Right ventricle myocardium inferior (tissue), 1 donor: ENCODE measurements around the gene RAD54L2. TPM values are rescaled to one million over a fixed set of nuclear protein-coding genes. Genes with fewer than 3 reads are reported as not detected.
"Not testable (repeated sequence)": the region's sequence is repeated elsewhere in the genome, so short reads cannot be mapped to it uniquely, and the experiment has no call there.

ENCODE experiments used
- ATAC-seq: fragments of 200-7000 bp; cut with Tn5 transposase; one replicate; pipeline ENCODE4 v1.9.1; 2020; ENCODE audit warnings: mild to moderate bottlenecking, moderate library complexity
- DNase-seq: peaks from one replicate; pipeline ENCODE4 v3.0.0; 2021; ENCODE audit errors: missing footprints
- intact Hi-C: fragments of 100-400 bp; cut with DNase I; formaldehyde crosslinking; loops from one replicate; pipeline ENCODE4 v1.11.0; 2022
- total RNA-seq: library from RNA; stranded (reverse); fragmentation: NEBNext Ultra II Directional; extraction: Animal tissue kit (Norgen Biotek cat#: 25700); gene quantifications from one replicate; pipeline ENCODE4 v1.2.1, GENCODE V29; 2021
- donor health status: DM: no; HTN: yes; CAD: no; lungs with severe emphysema.

Gene RAD54L2
- total RNA-seq, 1 donor from 2014 or later, result 10.3 TPM

DNA sequence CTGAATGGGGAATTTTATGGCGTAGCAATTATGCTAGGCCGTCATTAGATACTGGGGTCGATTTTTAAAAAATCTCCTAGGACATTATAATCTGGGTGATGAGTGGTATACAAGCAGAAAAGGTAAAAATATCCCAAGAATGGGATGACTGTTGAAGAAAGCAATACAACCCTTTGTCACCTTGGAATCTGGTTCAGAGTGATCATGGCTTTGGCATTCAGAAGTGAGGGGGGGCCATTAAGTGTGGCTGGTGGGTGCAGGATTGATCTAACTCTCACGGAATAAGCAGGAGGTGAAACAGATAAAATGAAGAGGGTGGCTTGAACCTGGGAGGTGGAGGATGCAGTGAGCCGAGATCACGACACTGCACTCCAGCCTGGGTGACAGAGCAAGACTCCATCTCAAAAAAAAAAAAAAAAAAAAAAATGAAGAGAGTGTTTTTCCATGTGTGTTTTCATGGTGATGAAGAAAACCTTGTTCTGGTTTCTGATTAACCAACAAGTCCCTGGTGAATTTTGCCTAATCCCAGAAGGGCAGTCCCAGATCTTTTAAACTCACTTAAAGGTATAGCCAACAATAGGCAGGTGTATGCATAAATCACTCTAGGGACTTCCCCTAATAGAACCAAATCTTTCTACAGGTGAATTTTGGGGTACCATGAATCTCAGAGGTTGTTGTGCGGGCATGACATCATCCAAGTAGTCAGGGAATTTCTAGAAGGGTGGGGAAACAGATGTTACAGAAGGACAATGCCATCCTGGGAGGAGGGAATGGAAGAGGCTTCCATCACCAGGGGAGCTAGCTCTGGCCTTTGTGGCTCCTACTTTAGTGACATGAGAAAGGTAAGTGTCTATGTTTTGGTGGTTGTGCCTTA lies 3.1 kb upstream of the RAD54L2 start:
- DNase-seq, result no peak
- intact Hi-C loops, result no loop called here
- ATAC-seq, result no peak

DNA sequence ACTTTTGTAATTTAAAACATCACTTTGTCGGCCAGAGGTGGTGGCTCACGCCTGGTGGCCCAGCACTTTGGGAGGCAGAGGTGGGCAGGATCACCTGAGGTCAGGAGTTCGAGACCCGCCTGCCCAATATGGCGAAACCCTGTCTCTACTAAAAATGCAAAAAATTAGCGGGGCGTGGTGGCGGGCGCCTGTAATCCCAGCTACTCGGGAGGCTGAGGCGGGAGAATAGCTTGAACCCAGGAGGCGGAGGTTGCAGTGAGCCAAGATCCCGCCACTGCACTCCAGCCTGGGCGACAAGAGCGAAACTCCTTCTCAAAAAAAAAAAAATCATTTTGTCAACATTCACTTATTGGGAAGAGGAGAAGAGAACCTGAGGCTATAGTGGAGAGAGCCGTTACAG lies 888 bp upstream of the RAD54L2 start:
- intact Hi-C loops, DNase-seq, ATAC-seq: not testable (repeated sequence)

DNA sequence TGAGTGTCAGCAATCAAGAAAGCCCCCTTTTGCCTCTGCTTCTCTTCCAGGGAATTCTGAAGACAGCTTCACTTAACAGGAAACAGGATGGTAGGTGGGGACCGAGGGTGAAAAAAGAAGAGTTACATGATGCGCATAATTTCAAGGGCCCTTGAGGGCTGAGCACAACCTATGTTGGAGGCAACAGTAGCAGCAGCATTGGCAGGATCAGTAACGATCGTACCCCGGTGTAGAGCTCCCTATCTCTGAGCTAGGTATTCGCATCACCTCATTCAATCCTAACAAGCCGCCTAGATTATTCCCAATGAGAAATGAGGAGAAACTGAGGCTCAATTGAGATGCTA lies 432 bp upstream of the RAD54L2 start:
- DNase-seq, result no peak
- ATAC-seq, result peak; percentile 22
- intact Hi-C loops, result no loop called here

DNA sequence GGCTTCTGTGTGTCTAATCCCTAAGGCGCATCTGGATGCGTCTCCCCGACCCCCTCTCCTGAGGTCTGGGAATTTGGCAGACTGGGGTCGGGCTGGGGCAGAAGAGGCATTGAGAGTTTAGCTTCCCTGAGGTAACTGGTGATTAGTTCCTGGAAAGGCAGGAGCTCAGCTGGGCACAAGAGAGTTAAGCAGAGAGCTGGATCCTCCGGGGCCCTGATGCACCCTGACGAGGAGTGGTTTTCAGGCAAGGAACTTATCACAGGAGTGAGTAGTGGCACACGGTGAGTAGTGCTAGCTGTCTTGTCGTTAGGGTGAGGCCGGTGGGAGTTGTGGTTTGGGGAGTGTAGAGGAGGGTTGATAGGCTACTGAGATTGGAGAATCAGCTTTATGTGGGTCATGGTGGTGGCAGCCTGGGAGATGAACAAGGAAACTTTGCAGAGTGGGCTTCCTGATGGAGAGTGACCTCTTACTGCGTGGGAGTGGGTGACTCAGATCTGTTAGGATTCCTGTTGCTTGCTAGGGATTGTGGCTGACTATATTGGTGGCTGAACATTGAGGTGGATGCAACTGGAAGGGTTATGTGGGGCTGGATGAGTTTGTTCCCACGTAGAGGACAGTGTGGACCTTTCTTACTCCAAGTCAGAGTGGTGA lies 897 bp downstream of the RAD54L2 start:
- no peak for DNase-seq
- peak; percentile 23 for ATAC-seq
- intact Hi-C loops, result no loop called here

DNA sequence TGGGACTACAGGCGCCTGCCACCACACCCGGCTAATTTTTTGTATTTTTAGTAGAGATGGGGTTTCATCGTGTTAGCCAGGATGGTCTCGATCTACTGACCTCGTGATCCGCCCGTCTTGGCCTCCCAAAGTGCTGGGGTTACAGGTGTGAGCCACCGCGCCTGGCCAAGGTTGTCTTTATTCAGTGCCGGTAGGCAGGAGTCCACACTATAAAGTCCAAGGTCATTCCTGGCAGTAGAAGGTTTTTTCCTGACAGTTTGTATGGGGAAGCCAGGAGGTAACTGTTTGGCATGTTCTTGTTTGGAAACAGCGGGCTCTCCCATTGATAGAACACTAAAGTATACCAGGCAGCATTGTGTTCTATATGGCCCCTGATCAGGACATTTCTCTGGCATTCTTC lies 4.1 kb downstream of the RAD54L2 start:
- DNase-seq, intact Hi-C loops, ATAC-seq: not testable (repeated sequence)

DNA sequence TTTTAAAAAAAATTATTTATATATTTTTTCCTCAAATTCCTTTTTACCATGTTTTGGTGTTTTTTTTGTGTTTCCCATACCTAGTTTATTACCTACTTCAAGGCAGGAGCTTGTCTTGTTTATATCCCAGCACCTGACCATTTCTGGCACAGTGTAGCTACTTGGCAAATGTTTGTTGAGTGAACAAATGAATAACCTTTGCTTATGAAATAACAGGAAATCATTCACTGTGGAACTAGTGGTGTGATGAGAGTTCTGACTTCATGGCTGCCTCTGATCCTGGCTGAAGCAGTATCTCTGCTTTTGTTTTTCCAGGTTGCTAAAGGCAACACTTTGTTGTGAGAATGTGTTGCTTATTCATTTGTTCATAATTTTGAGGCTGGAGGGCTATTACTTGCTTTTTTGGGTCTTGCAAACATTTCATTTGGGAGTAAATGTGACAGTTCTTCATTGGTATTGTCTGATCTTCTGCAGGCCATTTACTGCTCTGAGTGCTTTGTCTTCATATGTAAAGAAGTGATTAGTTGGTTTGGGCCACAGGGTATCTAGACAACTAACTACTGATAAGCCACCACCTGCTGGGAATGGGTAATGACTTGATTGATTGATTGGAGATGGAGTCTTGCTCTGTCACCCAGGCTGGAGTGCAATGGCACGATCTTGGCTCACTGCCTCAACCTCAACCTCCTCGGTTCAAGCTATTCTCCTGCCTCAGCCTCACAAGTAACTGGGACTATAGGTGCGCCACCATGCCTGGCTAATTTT lies 5.7 kb downstream of the RAD54L2 start:
- ATAC-seq (no peak), DNase-seq (no peak)
- intact Hi-C loops, result no loop called here

DNA sequence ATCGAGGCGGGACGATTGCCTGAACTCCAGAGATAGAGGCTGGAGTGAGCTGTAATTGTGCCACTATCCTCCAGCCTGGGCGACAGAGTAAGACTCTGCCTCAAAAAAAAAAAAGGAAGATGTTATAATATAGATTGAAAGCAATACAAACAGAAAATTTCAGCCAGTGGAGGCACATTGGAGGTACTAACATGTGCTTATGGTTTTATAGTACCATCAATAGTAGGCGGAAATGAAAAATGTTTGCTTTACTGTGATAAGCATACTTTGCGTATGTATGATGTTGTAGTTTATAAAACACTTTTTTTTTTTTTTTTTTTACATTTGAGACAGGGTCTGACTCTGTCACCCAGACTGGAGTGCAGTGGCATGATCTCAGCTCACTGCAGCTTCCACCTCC lies 8.8 kb downstream of the RAD54L2 start:
- no peak for DNase-seq
- intact Hi-C loops, result no loop called here
- ATAC-seq, result no peak

DNA sequence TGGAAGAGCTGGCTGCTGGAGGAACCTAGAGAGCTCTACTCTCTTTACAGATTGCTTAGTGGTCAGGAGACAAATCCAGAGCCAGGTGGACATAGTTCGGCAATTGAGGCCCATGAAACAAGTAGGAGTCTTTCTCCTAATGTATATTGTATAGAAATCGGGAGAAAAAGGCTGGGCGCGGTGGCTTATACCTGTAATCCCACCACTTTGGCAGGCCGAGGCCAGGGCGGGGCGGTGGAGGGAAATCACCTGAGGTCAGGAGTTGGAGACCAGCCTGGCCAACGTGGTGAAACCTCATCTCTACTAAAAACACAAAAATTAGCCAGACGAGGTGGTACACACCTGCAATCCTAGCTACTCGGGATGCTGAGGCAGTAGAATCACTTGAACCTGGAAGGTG lies 10.8 kb downstream of the RAD54L2 start:
- ATAC-seq, result no peak
- intact Hi-C loops, result no loop called here
- no peak for DNase-seq

DNA sequence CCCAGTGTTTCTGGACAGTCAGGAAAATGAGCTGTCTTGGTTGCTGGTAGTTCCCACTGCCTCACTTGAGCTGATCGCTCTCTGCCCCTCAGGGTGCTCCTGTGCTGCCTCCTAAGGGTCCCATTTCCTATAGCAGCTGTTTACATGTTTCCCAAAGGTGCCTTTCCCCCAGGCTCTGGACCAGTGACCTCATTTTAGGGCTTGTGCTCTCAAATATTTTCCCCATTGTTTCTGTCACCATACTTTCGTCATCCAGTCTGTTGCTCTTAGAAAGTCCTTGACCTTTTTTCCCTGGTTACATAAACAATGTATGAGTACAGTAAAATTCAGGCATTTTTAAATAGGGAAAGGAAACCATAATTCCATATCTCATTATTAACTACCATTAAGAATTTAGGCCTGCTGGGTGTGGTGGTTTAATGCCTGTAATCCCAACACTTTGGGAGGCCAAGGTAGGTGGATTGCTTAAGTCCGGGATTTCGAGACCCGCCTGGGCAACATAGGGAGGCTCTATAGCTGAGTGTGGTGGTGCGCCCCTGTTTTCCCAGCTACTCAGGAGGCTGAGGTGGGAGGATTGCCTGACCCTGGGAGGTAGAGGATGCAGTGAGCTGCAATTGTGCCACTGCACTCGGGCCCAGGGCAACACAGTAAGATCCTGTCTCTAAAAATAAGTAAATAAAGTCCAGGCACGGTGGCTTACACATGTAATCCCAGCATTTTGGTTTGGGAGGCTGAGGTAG lies 11.7 kb downstream of the RAD54L2 start:
- ATAC-seq, result no peak
- intact Hi-C loops, result no loop called here
- no peak for DNase-seq

DNA sequence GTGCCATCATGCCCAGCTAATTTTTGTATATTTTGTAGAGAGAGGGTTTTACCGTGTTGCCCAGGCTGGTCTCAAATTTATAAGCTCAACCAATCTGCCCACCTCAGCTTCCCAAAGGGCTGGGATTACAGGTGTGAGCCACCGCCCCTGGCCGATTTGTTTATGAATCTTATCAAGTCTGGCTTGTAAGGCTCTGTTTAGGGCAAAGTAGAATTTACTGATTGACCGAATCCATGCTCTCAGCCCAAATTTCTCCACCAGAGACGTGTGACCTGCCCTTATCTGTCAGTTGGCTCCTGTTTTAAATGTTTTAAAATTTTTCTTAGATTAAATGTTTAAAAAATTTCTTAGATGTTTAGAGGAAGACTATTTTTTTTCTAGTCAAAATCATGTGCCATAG lies 19.5 kb downstream of the RAD54L2 start:
- no peak for DNase-seq
- intact Hi-C loops, result no loop called here
- ATAC-seq, result no peak

DNA sequence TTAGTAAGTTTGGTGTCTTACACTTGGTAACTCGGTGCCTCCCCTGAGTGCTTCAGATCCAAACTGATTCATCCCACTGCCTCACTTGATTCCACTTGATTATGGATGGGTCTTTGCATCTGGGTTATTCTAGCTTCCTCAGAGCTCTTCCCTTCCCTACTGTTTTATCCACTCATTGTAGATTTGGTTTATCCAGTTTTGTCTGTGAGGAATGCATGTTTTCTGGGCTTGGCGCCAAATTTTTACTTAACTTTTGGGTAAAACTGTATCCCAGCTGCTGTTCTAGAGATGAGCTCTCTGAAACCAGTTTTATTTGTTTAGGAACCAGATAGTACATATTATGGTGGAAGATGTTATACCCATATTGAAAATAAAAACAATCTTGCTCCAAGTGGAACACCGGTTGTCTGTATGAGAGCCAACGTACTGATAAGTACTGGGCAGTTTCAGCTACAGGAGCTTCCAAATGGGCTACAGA lies 20.9 kb downstream of the RAD54L2 start:
- DNase-seq (no peak), ATAC-seq (peak; percentile 57)
- intact Hi-C loops, result no loop called here

DNA sequence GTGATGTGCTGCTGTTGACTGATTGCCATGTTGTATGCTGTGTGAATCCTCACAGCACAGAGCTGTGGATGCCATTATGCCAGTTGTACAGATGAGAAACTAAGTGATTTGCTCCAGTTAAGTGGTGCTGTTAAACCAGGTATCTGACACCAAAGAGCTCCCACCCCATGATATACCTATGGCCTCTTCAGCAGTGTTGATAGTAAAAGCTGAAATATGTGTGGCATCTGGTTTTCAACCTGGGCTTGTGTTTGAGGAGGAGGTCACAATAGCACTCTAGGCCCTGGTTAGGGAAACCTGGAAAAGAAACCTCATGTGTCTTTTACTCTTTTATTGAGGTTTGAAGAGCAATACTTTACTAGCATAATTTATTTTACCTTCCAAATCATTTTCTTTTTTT lies 21.4 kb downstream of the RAD54L2 start:
- intact Hi-C loops, result no loop called here
- DNase-seq (no peak), ATAC-seq (no peak)

DNA sequence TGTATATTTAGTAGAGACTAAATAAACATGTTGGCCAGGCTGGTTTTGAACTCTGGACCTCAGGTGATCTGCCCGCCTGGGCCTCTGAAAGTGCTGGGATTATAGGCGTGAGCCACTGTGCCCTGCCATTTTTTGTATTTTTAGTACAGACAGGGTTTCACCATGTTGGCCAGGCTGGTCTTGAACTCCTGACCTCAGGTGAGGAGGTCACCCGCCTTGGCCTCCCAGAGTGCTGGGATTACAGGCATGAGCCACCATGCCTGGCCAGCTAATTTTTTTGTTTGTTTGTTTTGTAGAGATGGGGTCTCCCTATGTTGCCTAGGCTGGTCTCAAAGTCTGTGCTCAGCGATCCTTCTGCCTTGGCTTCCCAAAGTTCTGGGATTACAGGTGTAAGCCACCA lies 23.9 kb downstream of the RAD54L2 start:
- intact Hi-C loops, ATAC-seq: not testable (repeated sequence)

DNA sequence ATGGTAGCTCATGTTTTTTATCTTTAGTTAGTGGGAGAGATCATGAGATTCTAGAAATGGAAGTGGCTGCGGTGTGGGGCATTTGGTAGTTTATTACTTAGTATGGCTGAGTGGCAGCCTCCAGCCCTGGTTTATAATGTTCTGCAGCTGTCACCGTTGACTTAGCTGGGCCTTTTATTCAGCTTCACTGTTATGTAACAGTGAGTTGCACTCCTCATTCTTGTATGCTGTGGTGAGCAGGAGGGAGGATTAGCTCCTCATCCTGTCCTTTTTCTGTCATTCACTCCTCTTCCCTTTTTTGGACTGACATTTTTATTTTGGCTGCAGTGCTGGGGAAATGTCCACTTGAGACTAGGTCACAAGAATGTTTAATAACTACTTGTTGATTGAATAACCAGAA lies 29.5 kb downstream of the RAD54L2 start:
- no peak for DNase-seq
- peak; percentile 65 for ATAC-seq
- intact Hi-C loops, result no loop called here

More for the DNA sequence above, 23.9 kb downstream of the RAD54L2 start:
- DNase-seq, result not testable (repeated sequence)

DNA sequence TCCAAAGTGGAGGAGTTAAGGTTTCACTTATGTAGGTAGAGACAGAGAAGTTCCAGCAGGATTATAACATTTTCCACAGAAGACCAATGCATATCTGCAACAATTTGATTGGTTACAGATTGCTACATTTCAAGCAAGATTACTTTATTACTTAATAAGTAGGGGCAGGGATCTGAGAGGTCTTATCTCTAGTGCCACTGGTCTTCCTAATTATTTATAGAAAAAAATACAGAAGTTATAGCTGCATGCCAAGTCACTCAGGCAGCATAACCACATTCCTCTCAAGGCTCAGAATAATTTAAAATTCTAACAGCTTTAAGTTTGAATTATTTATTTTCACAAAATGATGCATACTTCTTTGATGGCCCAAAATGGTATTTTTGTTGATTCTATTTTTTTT lies 30.5 kb downstream of the RAD54L2 start:
- ATAC-seq (no peak), DNase-seq (no peak)
- intact Hi-C loops, result no loop called here

DNA sequence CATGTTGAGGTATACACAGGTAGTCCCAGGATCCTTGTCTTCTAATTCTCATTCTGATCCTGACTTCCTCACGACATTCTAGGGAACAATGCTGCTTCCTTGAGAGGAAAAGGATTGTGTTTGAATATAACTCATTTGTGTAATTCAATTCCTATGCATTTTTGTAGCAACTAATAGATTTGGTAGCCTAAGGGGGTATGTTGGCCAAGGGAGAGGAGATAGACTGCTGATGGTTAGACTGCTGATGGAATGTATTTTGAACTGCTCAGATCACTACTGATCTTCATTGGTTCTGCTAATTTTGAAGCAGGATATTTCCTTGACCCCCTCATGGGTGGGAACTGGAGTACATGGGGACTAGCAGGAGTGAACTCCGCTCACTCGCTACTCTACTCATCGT lies 39.7 kb downstream of the RAD54L2 start:
- DNase-seq (no peak), ATAC-seq (no peak)
- intact Hi-C loops, result no loop called here

DNA sequence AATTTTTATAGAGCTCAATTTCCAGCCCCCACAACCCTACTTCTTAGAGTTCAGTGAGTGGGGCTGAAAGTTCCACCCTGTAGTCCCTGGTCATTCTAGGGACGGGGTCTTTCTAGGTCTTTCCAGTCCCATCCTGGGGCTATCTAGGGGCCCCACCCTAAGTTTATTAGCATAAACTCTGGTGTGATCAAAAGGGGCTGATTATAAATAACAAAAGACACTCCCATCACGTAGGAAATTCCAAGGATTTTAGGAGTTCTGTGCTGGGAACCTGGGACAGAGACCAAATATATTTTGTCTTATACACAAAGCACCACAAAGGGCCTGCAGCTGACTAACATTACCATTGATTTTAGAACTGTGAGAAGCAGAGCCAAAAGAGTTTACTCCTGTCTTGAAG lies 41.9 kb downstream of the RAD54L2 start:
- no peak for DNase-seq
- no peak for ATAC-seq
- intact Hi-C loops, result no loop called here

DNA sequence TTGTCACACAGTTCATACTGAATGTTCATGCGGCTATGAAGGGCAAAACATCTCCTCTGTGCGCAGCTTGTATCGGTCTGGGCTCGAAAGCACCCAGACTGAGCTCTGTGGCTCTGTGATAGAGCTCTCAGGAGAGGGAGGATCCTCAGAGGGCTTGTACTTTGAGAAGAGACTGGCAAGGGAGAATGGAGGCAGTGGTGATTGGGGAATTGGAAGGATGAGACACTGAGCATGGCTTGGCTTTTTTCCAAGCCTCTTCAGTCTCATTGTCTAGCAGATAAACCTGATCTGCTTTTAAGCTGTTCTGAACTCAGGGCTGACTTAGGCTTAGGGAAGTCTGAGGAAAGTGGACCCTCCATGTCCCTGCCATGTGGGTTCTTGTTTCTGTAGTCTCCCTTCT lies 43.0 kb downstream of the RAD54L2 start:
- intact Hi-C loops, result no loop called here
- ATAC-seq (no peak), DNase-seq (no peak)

DNA sequence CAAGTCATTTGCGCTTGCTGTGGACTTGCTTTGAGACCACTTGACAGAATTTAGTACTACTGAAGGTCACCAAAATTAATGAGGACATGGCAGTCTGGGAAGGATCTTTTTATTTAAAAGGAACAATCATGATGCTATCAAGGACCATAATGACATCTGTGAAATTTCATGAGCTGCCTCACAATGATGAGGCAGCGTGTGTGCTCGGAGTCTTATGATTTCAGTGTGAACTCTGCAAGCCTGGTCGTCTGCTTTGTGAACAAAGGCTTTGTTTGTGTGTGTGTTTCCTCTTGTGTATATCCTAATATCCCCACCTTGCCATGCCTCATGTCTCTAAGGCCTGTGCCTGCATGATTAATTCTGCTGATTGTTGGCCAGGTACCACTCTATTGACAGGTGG lies 46.7 kb downstream of the RAD54L2 start:
- no peak for DNase-seq
- intact Hi-C loops, result no loop called here

More for the DNA sequence above, 46.7 kb downstream of the RAD54L2 start:
- no peak for ATAC-seq
